Choroid plexus epithelial cell (primary cell): ENCODE data around the gene SFXN2.
"Not testable (repeated sequence)": the region's sequence is repeated elsewhere in the genome, so short reads cannot be mapped to it uniquely, and the experiment has no call there.

ENCODE experiments used
- DNase-seq: peaks from one replicate; pipeline ENCODE4 v3.0.0-alpha.2; 2010; ENCODE audit warnings: low read depth
- H3K4me3 ChIP-seq: 2 replicates; pipeline ENCODE4 v1.5.1; 2011; ENCODE audit warnings: low read depth, mild to moderate bottlenecking, control low read depth, low read length, moderate library complexity
- CTCF ChIP-seq: conservative IDR thresholded peaks from 2 replicates; pipeline ENCODE4 v1.5.1; 2011; ENCODE audit warnings: low read depth, mild to moderate bottlenecking, control low read depth, inconsistent platforms, low read length, moderate library complexity

SFXN2 gene

GRCh38 chr10:102731222-102731800, 16.9 kb downstream of the SFXN2 start:
- DNase-seq: no peak
- no peak overlapping the region for H3K4me3 ChIP-seq
- no peak for TF ChIP-seq CTCF

- H3K4me3 ChIP-seq: no peak overlapping the region
Observed at GRCh38 chr10:102732661-102733060, 18.2 kb downstream of the SFXN2 start.

GRCh38 chr10:102735065-102735562, 20.7 kb downstream of the SFXN2 start:
- no peak overlapping the region for H3K4me3 ChIP-seq

More at GRCh38 chr10:102732661-102733060, 18.2 kb downstream of the SFXN2 start:
- DNase-seq: no peak
- no peak for TF ChIP-seq CTCF

GRCh38 chr10:102738692-102739121, 24.3 kb downstream of the SFXN2 start:
- no peak for TF ChIP-seq CTCF
- no peak for DNase-seq
- H3K4me3 ChIP-seq: no peak overlapping the region

More at GRCh38 chr10:102735065-102735562, 20.7 kb downstream of the SFXN2 start:
- no peak for TF ChIP-seq CTCF
- no peak for DNase-seq

- no peak for DNase-seq
- no peak for TF ChIP-seq CTCF
- H3K4me3 ChIP-seq: no peak overlapping the region
Observed at GRCh38 chr10:102740229-102740628, 25.8 kb downstream of the SFXN2 start.

GRCh38 chr10:102741726-102742237, 27.3 kb downstream of the SFXN2 start:
- TF ChIP-seq CTCF: no peak
- H3K4me3 ChIP-seq: no peak overlapping the region
- DNase-seq: no peak

GRCh38 chr10:102742313-102742712, 27.9 kb downstream of the SFXN2 start:
- H3K4me3 ChIP-seq, DNase-seq: not testable (repeated sequence)
